Inflammatory macrophage treated with lipopolysaccharide for 1 hour (primary cell): ENCODE measurements around the gene SC5D.

ENCODE experiments used
- DNase-seq, 2 donors: peaks; one replicate each; pipeline ENCODE4 v3.0.0-alpha.2; 2020 to 2022

SC5D gene

DNA sequence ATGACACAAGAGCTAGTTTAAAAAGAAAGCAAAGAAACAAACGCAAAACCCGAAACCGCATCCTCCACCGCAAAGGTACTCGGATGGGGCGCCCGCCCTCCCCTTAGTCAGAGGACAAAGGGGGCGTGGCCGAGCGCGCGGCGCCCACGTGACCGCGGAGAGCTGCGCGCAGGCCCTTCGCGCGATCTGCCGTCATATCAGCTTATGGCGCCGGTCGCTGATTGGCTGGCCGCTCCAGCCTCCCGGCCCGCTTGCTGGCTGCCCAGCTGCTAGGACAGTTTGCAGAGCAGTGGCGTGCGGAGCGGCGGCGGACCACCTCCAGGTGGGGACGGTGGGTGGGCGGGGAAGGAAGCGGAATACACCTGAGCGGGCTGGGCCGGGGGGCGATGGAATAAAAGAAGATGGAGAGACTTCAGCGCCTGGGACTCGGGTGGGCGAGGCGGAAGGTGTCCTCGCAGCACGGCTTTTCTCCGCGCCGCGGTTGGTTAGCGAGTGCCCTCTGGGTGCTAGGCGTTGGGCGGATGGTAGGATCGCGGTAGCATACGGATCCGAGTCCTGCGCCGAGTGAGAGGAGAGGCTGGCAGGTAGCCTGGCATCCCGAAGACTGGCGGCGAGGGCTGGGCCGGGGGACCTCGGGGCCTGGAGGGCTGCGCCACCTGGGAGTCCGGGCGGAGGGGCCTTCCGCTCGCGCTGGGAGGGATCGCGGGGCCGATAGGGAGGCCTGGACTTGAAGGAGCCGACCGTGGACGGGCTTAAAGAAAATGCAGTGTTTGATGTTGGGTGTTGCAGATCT lies at the start of gene SC5D:
SC5D (plus strand) TSS at position 277 of the 793 bp plus-strand sequence. CDS start 10,605 bp downstream, outside the sequence.
- peak; percentile 88 to 92 for DNase-seq

DNA sequence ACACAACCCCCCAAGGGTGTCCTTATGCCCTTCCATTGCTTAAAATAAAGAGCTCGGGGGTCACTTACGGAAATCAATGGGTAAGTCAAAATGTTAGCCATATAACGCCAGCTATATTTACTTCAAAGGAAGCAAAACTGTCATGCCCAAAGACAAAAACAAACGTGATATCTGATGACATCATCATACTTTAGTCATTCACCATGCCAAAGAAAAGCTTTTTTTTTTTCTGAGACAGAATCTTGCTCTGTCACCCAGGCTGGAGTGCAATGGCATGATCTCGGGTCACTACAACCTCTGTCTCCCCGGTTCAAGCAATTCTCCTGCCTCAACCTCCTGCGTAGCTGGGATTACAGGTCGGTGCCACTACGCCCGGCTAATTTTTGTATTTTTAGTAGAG lies 47.7 kb upstream of the SC5D start:
- DNase-seq = no peak

GRCh38 chr11:121246021-121246768 lies 46.4 kb upstream of the SC5D start:
- DNase-seq = no peak

DNA sequence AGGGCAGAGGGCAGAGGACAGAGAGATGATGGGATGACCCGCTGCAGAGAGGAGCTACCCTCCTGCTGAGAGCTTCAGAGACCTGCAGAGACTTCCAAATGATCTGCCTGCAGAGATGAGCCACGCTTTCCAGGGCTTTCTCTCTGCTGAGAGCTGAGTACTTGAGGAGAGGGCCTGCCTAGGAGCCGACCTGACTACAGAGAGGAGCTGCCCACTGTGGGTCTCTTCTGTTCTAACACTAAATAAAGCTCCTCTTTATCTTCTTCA lies 45.9 kb upstream of the SC5D start:
- no peak for DNase-seq

DNA sequence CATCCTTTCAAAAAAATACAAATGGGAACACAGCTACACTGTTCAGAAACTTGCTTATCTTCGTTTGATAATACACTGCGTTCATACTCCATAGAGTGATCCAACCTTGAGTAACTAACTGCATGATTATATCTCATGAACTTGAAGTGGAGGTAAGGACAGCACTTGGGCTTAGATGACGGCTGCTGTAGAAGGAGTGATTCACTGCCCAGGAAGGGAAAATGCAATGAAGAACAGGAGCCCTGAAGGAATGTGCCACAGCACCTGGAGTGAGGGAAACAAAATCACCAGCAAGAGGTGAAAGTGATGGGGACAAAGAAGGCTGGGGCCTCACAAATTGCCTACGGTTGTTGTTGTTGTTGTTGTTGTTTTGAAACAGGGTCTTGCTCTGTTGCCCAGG lies 44.1 kb upstream of the SC5D start:
- no peak for DNase-seq

DNA sequence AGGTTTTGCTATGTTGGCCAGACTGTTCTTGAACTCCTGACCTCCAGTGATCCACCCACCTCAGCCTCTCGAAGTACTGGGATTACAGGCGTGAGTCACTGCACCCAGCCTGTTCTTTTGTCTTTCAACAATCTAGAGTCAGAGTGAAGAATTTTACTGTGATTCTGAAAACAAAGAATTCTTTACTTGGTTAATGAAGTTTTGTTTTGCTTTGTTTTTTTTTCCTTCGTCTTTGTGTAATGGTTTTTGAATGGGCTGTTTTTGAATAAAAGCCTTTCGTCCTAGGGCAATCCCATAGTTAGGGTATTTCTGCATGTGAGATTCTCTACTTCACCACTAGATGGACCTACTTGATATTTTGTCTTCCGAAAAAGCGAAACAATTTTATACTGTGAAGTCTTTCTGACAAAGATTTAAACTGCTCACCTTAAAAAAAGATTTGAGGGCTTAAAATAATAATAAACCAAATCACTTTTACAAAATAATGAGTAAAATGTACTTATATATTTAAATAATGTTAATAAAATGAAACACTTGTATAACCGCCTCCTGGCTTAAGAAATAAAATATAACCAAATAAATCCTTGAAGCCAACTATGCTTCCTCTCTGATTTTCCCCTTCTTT lies 43.4 kb upstream of the SC5D start:
- DNase-seq = peak; percentile 32 to 49

GRCh38 chr11:121250843-121251242 lies 41.7 kb upstream of the SC5D start:
- no peak for DNase-seq

- no peak for DNase-seq
Measured at GRCh38 chr11:121253951-121254350, 38.6 kb upstream of the SC5D start.

DNA sequence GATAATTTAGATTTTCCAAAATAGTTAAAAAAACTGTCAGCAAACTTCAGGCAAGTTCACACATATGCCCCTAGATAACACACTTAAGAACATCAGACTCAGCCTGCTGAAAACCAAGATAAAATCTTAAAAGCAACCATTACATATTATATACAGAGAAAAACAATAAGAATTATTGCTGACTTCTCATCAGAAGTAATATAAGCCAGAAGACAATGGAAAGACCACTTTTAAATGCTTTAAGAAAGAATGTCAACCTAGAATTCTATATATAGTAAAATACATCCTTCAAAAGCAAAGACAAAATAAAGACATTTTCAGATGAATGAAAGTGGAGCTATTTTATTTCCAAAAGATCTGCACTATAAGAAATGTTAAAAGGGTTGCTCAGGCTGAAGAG lies 37.8 kb upstream of the SC5D start:
- DNase-seq = no peak

- DNase-seq = no peak
Measured at GRCh38 chr11:121255473-121256125, 37.0 kb upstream of the SC5D start.

- DNase-seq = no peak
Measured at GRCh38 chr11:121257289-121257688, 35.3 kb upstream of the SC5D start.

GRCh38 chr11:121257976-121258375 lies 34.6 kb upstream of the SC5D start:
- no peak for DNase-seq

GRCh38 chr11:121265586-121265985 lies 27.0 kb upstream of the SC5D start:
- no peak for DNase-seq

- no peak for DNase-seq
Measured at GRCh38 chr11:121268581-121268980, 24.0 kb upstream of the SC5D start.

- no peak for DNase-seq
Measured at GRCh38 chr11:121270001-121270678, 22.4 kb upstream of the SC5D start.

DNA sequence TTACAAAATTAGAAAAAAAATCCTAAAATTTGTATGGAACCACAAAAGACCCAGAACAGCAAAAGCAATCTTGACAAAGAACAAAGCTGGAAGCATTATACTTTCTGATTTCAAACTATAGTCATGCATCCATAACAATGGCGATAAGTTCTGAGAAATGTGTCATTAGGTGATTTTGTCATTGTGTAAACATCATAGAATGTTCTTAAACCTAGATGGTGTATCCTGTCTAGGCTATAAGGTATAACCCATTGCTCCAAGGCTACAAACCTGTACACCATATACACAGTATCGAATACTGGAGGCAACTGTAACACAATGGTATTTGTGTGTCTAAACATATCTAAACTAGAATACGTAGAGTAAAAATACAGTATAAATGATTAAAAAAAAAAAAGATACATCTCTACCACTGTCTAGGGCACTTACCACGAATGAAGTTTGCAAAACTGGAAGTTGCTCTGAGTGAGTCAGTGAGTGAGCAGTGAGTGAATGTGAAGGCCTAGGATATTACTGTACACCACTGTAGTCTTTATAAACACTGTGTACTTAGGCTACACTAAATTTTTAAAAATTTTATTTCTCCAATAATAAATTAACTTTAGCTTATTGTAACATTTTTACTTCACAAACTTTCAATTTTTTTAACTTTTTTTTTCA lies 18.1 kb upstream of the SC5D start:
- DNase-seq = no peak

GRCh38 chr11:121281698-121282097 lies 10.9 kb upstream of the SC5D start:
- no peak for DNase-seq

GRCh38 chr11:121282386-121282785 lies 10.2 kb upstream of the SC5D start:
- no peak for DNase-seq

DNA sequence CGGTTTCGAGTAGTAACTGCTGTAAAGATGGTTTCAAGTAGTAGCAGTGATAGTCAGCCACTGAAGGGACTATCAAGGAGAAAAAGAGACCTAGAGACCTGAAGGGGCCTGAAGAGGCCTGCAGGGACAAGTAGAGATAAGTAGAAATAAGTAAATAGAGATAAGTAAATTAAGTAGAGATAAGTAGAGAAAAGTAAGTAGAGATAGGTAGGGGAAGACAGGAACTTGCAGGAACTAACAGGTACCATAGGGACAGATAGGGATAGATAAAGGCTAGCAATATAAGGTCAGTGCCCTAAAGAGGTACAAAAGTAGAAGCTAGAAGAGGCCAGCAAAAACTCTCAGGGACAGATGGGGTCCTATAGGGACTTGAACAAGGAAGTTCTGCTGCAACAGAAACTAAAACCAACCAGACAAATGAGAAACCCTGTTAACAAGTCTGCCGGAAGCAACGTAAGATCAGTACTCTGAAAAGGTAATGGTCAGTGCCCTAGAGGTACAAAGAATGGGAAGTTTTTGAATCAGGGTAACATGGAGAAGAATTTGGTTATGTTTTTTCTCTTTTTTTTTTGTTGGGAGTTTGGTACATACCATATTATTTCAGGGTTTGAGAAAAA lies 9.6 kb upstream of the SC5D start:
- DNase-seq = no peak

GRCh38 chr11:121291319-121291718 lies 1.3 kb upstream of the SC5D start:
- no peak for DNase-seq

- peak; percentile 29 to 36 for DNase-seq
Measured at GRCh38 chr11:121291896-121292494, 576 bp upstream of the SC5D start.

DNA sequence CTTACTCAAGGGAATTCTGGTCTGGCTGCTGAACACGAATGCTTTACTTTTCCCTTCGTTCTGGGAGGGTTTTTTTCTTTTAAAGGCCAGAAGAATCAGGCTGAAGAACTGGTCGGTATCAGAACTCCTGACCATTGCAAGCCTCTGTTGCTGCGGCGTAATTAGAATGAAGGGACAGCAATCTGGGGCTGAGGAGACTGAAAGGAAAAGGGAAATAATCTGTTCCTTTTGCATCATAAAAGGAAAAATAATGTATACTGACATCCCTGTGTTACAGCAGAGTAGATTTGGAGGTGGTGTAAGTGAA lies 670 bp downstream of the SC5D start:
- peak; percentile 37 to 42 for DNase-seq
